GM12891 (cell line): ENCODE data around the gene EMID1.

Experiments used
- PAX5 ChIP-seq: IDR thresholded peaks from 2 replicates; pipeline ENCODE4 v1.6.1; 2011; ENCODE audit warnings: low read length, moderate library complexity, mild to moderate bottlenecking; ENCODE audit not compliant: insufficient read depth, severe bottlenecking
- POLR2A ChIP-seq: IDR thresholded peaks from 2 replicates; pipeline ENCODE4 v1.6.1; 2011; ENCODE audit warnings: low read depth, low read length, control low read depth
- POLR2AphosphoS5 ChIP-seq: IDR thresholded peaks from 2 replicates; pipeline ENCODE4 v1.6.1; 2011; ENCODE audit warnings: low read depth, low read length, control low read depth
- SPI1 ChIP-seq: IDR thresholded peaks from 2 replicates; pipeline ENCODE4 v1.6.1; 2011; ENCODE audit warnings: low read depth, low read length, control low read depth

GRCh38 chr22:29209624-29209929, 3.9 kb downstream of the EMID1 start:
- TF ChIP-seq POLR2AphosphoS5 (no peak), POLR2A (no peak), PAX5 (no peak), SPI1 (no peak)
